Measurements from ENCODE around the gene R3HDM4.
A peak's percentile ranks its signal among the peaks of the same experiment; 100 is the strongest.

Gene R3HDM4

GRCh38 chr19:929203-929890 is 16.3 kb upstream of the R3HDM4 start:
- no peak for DNase-seq

- DNase-seq, result no peak
Measured at GRCh38 chr19:928471-929202, 15.6 kb upstream of the R3HDM4 start.

DNA sequence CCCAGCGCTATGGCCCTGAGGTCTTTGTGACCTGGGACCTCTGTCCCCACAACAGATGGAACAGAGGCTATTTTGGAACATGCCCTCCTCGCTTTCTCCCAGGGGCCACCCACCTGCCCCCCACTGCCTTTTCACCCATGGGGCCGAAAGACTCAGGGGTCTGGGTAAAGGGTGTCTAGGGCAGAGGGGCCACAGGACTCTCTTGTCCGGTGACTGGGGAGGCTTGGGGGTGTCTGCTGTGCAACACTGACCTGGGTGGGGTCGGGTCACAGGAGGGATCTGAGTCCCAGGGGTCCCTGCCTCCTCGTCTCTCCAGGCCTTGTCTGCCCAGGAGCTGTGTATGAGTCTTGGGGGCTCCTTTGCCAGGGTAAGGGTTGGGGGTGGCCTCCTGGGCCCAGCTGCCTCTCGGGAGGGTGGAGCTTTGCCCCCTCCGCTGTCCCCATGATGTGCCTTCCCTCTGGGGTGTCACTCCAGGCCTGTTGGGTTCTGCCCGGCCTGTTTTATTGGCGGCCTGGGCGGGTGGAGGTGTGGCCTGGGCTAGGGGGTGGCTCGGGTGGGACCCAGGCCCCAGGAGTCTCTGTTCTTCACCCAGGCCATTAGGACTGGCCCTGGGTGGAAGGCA is 14.9 kb upstream of the R3HDM4 start:
- no peak for DNase-seq

DNA sequence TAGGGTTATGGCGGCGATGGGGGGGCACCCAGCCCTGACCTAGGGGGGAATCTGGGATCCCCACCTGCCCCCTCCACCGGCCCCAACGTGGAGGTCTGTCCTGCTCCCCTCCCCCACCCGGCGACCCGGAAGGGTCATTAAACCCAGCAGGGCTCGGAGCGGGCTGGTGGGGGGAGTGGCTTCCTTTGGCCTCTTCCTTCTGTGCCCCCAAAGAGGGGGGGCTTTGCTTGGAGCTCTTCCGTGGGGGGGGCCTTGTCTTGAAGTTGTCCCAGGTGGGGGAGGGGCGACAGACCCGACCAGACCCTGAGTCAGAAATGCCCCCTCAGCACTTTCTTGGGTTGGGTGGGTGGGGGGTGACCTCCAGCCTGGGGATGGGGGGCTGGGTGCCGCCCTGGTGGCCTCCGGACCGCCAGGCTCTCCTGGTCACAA is 14.3 kb upstream of the R3HDM4 start:
- no peak for DNase-seq

GRCh38 chr19:926589-927350 is 13.8 kb upstream of the R3HDM4 start:
- no peak for DNase-seq

GRCh38 chr19:926323-926588 is 13.2 kb upstream of the R3HDM4 start:
- no peak for DNase-seq

DNA sequence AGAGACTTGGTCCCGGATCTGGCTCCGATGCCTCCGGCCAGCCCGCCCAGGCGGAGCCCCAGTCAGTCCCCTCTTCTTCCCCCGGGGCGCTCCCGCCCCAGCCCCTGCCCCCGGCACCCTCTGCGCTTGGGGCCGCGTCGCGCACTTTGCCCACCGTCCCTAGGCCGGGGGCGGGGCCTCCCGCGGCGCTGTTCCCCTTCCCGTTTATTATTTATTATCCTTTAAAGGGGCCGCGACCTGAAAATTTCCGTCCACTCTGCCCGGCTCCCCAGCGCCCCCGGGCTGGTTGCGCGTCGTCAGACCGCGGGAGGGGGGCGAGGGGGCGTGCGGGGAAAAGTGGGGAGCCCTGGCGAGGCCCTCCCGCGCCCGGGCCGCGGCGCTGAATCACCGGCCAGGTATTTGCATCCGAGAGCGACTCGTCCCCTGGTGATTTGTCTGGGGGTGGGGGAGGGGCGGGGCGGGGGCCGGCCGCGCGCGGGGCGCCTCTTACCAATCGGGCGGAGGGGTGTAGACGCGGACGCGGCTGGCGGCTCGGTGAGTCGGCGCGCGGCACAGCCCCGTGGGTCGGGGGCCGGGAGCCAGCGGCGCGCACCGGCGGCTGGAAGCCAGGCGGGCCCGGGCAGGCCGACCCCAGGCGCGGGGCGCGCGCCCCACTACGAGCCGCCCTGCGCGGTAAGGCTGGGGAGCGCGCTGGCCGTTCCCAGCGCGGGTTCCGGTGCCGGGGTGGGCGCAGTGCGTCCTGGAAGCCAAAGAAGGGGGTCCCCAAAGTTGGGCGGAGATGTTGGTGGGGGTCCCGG is 12.7 kb upstream of the R3HDM4 start, which contains the start of gene ARID3A:
TSS of gene ARID3A (plus strand) at position 510 of the 797 bp plus-strand sequence. CDS start 3,494 bp downstream, outside the sequence.
- DNase-seq, result peak; percentile 69

DNA sequence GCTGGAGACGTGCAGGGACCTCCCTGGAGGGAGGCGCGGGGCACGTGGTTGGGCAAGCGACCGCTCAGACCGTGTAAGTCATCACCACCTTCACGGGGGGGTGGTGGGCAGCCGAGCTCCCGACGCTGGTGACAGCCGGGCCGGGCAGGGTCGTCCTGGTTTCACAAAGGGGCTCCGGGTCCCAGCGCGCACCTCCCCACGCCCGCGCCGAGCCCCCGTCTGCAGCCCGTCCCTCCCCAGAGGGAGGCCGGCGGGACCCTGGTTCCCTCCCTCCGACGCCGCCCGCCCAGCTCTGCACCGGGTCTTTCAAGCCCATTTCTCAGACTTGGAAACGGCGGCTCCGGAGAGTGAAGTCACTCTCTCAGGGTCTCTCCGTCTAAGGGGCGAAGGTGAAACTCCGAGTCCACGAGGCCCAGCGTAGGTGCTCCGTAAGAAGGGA is 12.1 kb upstream of the R3HDM4 start:
- DNase-seq, result no peak

DNA sequence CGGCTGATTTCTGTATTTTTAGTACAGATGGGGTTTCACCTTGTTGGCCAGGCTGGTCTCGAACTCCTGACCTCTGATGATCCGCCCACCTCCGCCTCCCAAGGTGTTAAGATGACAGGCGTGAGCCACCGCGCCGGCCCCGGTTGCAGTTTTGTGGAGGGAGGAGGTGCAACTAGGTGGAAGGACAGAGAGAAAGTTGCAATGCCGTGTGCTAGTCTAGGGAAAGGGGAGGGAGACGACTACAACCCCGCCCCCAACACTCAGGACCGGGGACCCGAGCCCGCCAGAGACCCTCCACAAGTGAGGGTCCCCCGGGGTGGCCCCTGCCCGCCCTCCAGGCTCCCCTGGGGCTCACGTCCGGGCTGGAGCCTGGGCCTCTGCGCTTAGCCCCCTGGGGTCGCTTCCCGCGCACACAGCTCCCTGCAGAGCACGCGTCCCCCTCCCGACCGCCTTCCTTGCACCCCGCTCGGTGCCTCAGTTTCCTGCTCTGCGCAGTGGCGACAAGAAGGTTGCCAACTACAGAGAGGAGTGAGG is 11.6 kb upstream of the R3HDM4 start:
- DNase-seq, result no peak

DNA sequence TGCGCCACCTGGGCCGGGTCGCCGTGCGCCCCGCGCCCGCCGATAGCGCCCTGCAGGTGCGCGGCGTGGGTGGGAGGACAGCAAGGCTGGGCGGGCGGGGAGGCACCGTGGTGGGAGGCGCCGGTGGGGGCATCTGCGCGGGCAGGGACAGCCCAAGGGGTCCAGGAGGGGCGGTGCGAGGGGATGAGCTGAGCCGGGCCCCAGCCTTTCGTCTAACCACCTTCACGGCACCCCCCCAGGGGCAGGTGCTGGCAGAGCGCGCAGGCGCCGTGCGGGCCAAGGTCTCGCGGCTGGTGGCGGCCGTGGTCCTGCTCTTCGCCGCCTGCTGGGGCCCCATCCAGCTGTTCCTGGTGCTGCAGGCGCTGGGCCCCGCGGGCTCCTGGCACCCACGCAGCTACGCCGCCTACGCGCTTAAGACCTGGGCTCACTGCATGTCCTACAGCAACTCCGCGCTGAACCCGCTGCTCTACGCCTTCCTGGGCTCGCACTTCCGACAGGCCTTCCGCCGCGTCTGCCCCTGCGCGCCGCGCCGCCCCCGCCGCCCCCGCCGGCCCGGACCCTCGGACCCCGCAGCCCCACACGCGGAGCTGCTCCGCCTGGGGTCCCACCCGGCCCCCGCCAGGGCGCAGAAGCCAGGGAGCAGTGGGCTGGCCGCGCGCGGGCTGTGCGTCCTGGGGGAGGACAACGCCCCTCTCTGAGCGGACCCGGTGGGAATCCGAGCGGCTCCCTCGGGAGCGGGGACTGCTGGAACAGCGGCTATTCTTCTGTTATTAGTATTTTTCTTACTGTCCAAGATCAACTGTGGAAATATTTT is 7.2 kb upstream of the R3HDM4 start:
- DNase-seq, result no peak

DNA sequence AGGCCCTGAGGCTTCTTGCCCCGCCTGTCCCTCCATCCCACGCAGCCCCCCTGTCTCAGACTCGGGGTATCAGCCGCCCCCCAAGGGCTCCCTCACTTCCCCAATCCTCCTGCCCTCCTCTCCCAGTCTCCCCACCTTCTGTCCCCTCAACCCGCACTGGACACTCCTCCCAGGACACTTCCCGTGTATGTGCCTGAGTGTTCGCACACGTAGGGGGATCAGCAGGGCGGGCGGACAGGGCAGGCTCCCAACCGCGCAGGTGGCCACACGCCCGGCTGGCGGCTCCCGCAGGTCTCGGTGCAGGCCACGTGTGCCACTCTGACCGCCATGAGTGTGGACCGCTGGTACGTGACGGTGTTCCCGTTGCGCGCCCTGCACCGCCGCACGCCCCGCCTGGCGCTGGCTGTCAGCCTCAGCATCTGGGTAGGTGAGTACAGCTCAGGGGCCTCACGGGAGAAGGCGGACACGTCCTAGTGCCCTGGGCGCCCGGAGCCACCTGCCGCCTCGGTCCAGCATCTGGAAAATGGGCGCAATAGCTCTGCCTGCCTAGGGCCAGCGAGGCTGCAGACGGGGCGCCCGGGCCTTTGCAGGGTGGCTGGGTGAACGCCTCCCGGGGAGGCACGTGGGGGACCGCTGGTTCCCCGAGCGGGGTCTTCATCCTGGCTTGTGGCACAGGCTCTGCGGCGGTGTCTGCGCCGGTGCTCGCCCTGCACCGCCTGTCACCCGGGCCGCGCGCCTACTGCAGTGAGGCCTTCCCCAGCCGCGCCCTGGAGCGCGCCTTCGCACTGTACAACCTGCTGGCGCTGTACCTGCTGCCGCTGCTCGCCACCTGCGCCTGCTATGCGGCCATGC is 6.4 kb upstream of the R3HDM4 start:
- DNase-seq, result peak; percentile 44

- DNase-seq, result no peak
Measured at GRCh38 chr19:918481-919198, 5.6 kb upstream of the R3HDM4 start.

- DNase-seq, result no peak
Measured at GRCh38 chr19:918152-918437, 5.1 kb upstream of the R3HDM4 start.

GRCh38 chr19:917323-918151 is 4.5 kb upstream of the R3HDM4 start, which contains the start of gene KISS1R:
KISS1R (plus strand) TSS chr19:917333; CDS start chr19:917503, 170 bp downstream.
- peak; percentile 24 for DNase-seq

GRCh38 chr19:916645-917322 is 3.8 kb upstream of the R3HDM4 start:
- no peak for DNase-seq

GRCh38 chr19:912181-913079 is 589 bp downstream of the R3HDM4 start:
- no peak for DNase-seq

All from NCI-H748 treated with DMSO at 0.1 percent for 48 hours (cell line).